H1 (cell line): Measurements from ENCODE around the gene VWA2. TPM values are rescaled to one million over a fixed set of nuclear protein-coding genes. Genes with fewer than 3 reads are reported as not detected.

ENCODE experiments used
- EGR1 ChIP-seq: IDR thresholded peaks from 2 replicates; pipeline ENCODE4 v1.6.1; 2011; ENCODE audit warnings: low read depth, low read length, borderline replicate concordance
- PHF8 ChIP-seq: fragments of 200-600 bp; sonication (generic); conservative IDR thresholded peaks from 2 replicates; pipeline ENCODE4 v1.7.1; 2012; ENCODE audit warnings: low read depth, mild to moderate bottlenecking, inconsistent platforms, low read length, moderate library complexity
- RAD21 ChIP-seq, 2 experiments: IDR thresholded peaks in 1 of 2; conservative IDR thresholded peaks in 1 of 2; 2 replicates each; pipeline ENCODE4 v1.6.1; 2011; ENCODE audit warnings: low read depth in 2 of 2, low read length in 2 of 2, improper control_type of control experiment in 1 of 2, inconsistent platforms in 1 of 2, mild to moderate bottlenecking in 1 of 2, moderate library complexity in 1 of 2
- polyA plus RNA-seq, 7 experiments: library from polyadenylated mRNA; depleted of rRNA in 3 of 7; stranded (reverse) in 5 of 7; unstranded in 2 of 7; fragments of >200 nt in 5 of 7; fragments of 200-250 nt in 2 of 7; gene quantifications; 1 replicate in 5 of 7; 2 replicates in 1 of 7; 4 replicates in 1 of 7; pipeline versions ENCODE4 v1.2.1 to v1.2.3, GENCODE V29; 2011 to 2013; ENCODE audit warnings: missing spikeins in 2 of 7, mixed read lengths in 2 of 7
- total RNA-seq: library from RNA; stranded (reverse); fragmentation: NEBNext Ultra II Directional; extraction: Animal tissue kit (Norgen Biotek cat#: 25700); gene quantifications from 2 replicates; pipeline ENCODE4 v1.2.1, GENCODE V29; 2021
- TF ChIP-seq, protein P1 (sequence below): IDR thresholded peaks from 2 replicates; pipeline ENCODE4 v1.6.1; 2012; ENCODE audit warnings: low read length, inconsistent platforms

Gene VWA2
- total and polyA plus RNA-seq, 2 of the 8 experiments (the other 6 are each of a cell fraction or from before 2014, with no cell fraction given) = 2.8 to 2.9 TPM

DNA sequence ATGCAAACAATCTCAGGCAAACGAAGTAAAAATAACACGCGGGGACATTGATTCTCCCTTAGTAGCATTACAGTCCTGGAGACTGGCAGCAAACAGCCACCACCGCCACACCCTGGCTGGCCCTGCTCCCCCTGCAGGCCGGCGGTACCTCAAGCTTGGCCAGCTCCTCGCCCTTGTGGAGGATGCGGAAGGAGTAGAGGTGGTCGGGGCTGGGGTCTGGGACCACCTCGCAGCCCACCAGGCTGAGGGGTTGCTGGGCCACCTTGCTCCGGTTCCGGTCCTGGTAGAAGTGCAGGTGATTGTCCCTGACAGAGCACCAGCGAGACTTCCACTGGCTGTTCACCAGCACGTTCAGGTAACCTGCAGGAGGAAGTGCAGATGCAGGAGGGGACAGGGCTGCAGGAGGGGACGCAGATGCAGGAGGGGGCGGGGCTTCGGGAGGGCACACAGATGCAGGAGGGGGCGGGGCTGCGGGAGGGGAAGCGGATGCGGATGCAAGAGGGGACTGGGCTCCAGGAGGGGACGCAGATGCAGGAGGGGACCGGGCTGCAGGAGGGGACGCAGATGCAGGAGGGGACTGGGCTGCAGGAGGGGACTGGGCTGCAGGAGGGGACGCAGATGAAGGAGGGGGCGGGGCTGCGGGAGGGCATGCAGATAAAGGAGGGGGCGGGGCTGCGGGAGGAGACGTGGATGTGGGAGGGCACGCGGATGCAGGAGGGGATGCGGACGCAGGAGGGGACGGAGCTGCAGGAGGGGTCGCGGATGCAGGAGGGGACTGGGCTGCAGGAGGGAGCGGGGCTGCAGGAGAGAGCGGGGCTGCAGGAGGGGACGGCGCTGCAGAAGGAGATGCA, 65.7 kb downstream of the VWA2 start (continued):
- TF ChIP-seq EGR1 (no peak), PHF8 (0 out of 2 replicates have a peak, but pooled peaks have one; percentile 18), RAD21 (IDR thresholded peaks at IDR 0.05 in 1 of 2, conservative IDR thresholded peaks at IDR 0.05 in 1 of 2; ENCODE audit: low read depth in 2 of 2, low read length in 2 of 2) (peak; percentile 24 to 60; a peak in 3 of 4 replicates)
- TF ChIP-seq, protein P1, sequence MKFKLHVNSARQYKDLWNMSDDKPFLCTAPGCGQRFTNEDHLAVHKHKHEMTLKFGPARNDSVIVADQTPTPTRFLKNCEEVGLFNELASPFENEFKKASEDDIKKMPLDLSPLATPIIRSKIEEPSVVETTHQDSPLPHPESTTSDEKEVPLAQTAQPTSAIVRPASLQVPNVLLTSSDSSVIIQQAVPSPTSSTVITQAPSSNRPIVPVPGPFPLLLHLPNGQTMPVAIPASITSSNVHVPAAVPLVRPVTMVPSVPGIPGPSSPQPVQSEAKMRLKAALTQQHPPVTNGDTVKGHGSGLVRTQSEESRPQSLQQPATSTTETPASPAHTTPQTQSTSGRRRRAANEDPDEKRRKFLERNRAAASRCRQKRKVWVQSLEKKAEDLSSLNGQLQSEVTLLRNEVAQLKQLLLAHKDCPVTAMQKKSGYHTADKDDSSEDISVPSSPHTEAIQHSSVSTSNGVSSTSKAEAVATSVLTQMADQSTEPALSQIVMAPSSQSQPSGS = no peak
